AG04450 (cell line): ENCODE results near the gene ADAD2. TPM values are rescaled to one million over a fixed set of nuclear protein-coding genes. Genes with fewer than 3 reads are reported as not detected.

Experiments
- CTCF ChIA-PET: fragments of 300-600, 350-600 bp; formaldehyde crosslinking; extraction: SDS; loops from one replicate; lab custom pipeline; 2022; ENCODE audit warnings: antibody characterized with exemption, inconsistent platforms; lab: Charles Lee
- POLR2A ChIA-PET: fragments of 350-600 bp; formaldehyde crosslinking; extraction: SDS; loops from one replicate; lab custom pipeline; 2021; ENCODE audit warnings: antibody characterized with exemption, inconsistent platforms; lab: Yijun Ruan, JAX
- DNase-seq: peaks from one replicate; pipeline ENCODE4 v3.0.0-alpha.2; 2011; ENCODE audit warnings: low read depth, low spot score
- H3K27ac ChIP-seq: one replicate; pipeline ENCODE4 v1.5.1; 2012; ENCODE audit warnings: low read depth, low read length, control low read depth
- H3K27me3 ChIP-seq: one replicate; pipeline ENCODE4 v1.6.0; 2012; ENCODE audit warnings: low read length; ENCODE audit not compliant: control insufficient read depth, insufficient read depth
- H3K4me3 ChIP-seq: 2 replicates; pipeline ENCODE4 v1.5.1; 2011; ENCODE audit warnings: mild to moderate bottlenecking, low read depth, low read length, control low read depth
- H3K9me3 ChIP-seq: 2 replicates; pipeline ENCODE4 v1.5.1; 2012; ENCODE audit warnings: low read length; ENCODE audit not compliant: control insufficient read depth, insufficient read depth
- CTCF ChIP-seq: IDR thresholded peaks from 2 replicates; pipeline ENCODE4 v1.5.1; 2011; ENCODE audit warnings: low read depth, low read length, control low read depth, inconsistent platforms
- polyA plus RNA-seq: library from polyadenylated mRNA; depleted of rRNA; stranded (reverse); fragments of >200 nt; gene quantifications from 2 replicates; pipeline ENCODE4 v1.2.3, GENCODE V29; 2011

ADAD2 gene
- polyA plus RNA-seq, 1 experiment = not detected

DNA sequence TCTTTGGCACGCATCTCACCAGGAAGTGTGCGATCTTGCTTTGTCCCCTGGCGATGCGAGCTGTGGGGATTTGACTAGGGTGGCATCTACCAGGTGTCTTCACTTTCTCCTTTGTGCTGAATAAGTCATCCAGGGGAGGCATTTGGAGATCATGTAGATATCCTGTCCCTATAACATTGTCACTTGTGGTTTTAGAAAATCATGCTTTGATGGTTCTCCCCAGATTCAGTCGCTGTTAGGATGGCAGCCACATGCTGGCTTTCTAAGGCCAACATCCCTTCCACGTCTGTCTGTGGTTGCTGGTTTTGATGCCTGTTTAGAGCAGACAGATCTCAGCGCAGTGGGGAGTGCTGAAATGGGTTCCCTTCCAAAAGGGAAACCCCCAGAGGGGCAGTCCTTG, 2.5 kb downstream of the ADAD2 start:
- Histone ChIP-seq H3K9me3 (no peaks in the 10 kb centered on the region; the same call in 1 of the 2 replicates), H3K4me3 (no peak overlapping the region), H3K27ac (no peak overlapping the region), H3K27me3 (peaks cover 17% of the 10 kb centered on the region)
- no peak for TF ChIP-seq CTCF
- no peak for DNase-seq
- ChIA-PET CTCF (no interaction called here), POLR2A (no interaction called here)

GRCh38 chr16:84194018-84194417, 3.1 kb downstream of the ADAD2 start:
- no peak for TF ChIP-seq CTCF
- DNase-seq = no peak
- H3K4me3 ChIP-seq = no peak overlapping the region

DNA sequence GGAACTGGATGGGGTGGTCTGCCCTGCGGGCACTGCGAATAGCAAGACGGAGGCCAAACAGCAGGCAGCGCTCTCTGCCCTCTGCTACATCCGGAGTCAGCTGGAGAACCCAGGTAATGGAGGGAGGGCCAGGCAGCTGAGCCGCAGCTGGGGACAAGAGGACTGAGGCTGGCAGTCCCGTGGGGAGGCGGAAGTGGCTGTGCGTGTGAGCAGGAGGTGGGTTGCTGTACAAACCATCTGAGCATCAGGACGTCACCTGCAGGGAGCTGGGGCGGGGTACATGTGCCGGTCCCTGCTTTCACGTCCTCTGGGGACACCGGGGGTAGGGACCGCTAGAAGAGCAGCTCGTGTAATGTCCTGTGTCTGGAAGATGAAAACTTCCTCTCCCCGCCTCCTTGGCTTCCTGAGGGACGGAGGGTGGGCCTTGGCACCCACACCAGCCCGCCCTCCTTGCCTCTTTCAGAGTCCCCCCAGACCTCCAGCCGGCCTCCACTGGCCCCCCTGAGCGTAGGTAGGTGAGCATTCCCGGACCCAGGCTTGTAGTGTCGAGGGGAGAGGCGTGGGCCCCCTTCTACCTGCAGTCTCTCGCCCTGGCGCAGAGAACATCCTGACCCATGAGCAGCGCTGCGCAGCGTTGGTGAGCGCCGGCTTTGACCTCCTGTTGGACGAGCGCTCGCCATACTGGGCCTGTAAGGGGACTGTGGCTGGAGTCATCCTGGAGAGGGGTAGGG, 3.7 kb downstream of the ADAD2 start:
- POLR2A ChIA-PET = no interaction called here

More at GRCh38 chr16:84194018-84194417, 3.1 kb downstream of the ADAD2 start:
- no peaks in the 10 kb centered on the region; the same call in 1 of the 2 replicates for H3K9me3 ChIP-seq
- H3K27ac ChIP-seq = no peak overlapping the region
- POLR2A ChIA-PET = no interaction called here
- CTCF ChIA-PET = no interaction called here
- H3K27me3 ChIP-seq = peaks cover 20% of the 10 kb centered on the region

GRCh38 chr16:84195201-84196093, 4.5 kb downstream of the ADAD2 start:
- H3K4me3 ChIP-seq = no peak overlapping the region
- TF ChIP-seq CTCF = no peak
- H3K27ac ChIP-seq = no peak overlapping the region
- H3K9me3 ChIP-seq = no peaks in the 10 kb centered on the region; the same call in 1 of the 2 replicates
- ChIA-PET CTCF (interaction anchor here (2.7 kb wide), 1 partner anchor 8 kb away, joined by 19 read pairs; the partner anchor contains the start of gene TAF1C), POLR2A (no interaction called here)
- peaks cover 24% of the 10 kb centered on the region for H3K27me3 ChIP-seq
- no peak for DNase-seq

More for the DNA sequence above, 3.7 kb downstream of the ADAD2 start:
- no peaks in the 10 kb centered on the region; the same call in 1 of the 2 replicates for H3K9me3 ChIP-seq
- H3K27me3 ChIP-seq = peaks cover 24% of the 10 kb centered on the region
- CTCF ChIA-PET = interaction anchor here (2.7 kb wide), 1 partner anchor 7 kb away, joined by 19 read pairs; the partner anchor contains the start of gene TAF1C
- no peak overlapping the region for H3K4me3 ChIP-seq
- no peak for DNase-seq
- no peak overlapping the region for H3K27ac ChIP-seq
- no peak for TF ChIP-seq CTCF
